Liver (tissue), 9 donors: ENCODE data around the gene MB21D2. TPM values are rescaled to one million over a fixed set of nuclear protein-coding genes. Genes with fewer than 3 reads are reported as not detected.

Experiments
- DNase-seq: peaks from one replicate; pipeline ENCODE4 v3.0.0-alpha.2; 2017; ENCODE audit warnings: low spot score
- H3K27ac ChIP-seq, 2 donors: one replicate each; pipeline ENCODE4 v1.7.0; 2013; ENCODE audit warnings: inconsistent platforms in 2 of 2, low read length in 2 of 2, control low read depth in 1 of 2, low read depth in 1 of 2, mild to moderate bottlenecking in 1 of 2
- H3K27me3 ChIP-seq, 4 donors: one replicate each; pipeline versions ENCODE4 v1.6.1 to v1.7.0; 2013; ENCODE audit warnings: low read length in 3 of 4, inconsistent platforms in 1 of 4, mild to moderate bottlenecking in 1 of 4, moderate library complexity in 1 of 4; ENCODE audit not compliant: control insufficient read depth in 4 of 4, insufficient read depth in 4 of 4
- H3K36me3 ChIP-seq, 4 donors: one replicate each; pipeline versions ENCODE4 v1.6.1 to v1.7.0; 2013; ENCODE audit warnings: low read length in 3 of 4, mild to moderate bottlenecking in 3 of 4, low read depth in 1 of 4, moderate library complexity in 1 of 4; ENCODE audit not compliant: control insufficient read depth in 4 of 4, insufficient read depth in 3 of 4
- H3K4me1 ChIP-seq, 4 donors: one replicate each; pipeline versions ENCODE4 v1.6.1 to v1.7.0; 2013; ENCODE audit warnings: low read length in 3 of 4, mild to moderate bottlenecking in 3 of 4, moderate library complexity in 1 of 4; ENCODE audit not compliant: control insufficient read depth in 4 of 4, insufficient read depth in 4 of 4
- H3K4me3 ChIP-seq, 3 donors: one replicate each; pipeline versions ENCODE4 v1.6.1 to v1.7.0; 2013; ENCODE audit warnings: low read length in 3 of 3, control low read depth in 1 of 3, low read depth in 1 of 3, mild to moderate bottlenecking in 1 of 3
- H3K9ac ChIP-seq, 2 donors: one replicate each; pipeline ENCODE4 v1.7.0; 2013; ENCODE audit warnings: low read length in 2 of 2, mild to moderate bottlenecking in 2 of 2, moderate library complexity in 2 of 2, control low read depth in 1 of 2, low read depth in 1 of 2
- H3K9me3 ChIP-seq, 4 donors: one replicate each; pipeline versions ENCODE4 v1.6.1 to v1.7.0; 2013; ENCODE audit warnings: low read length in 3 of 4; ENCODE audit not compliant: control insufficient read depth in 4 of 4
- CTCF ChIP-seq: fragments of 150-350 bp; IDR thresholded peaks from 2 replicates; pipeline ENCODE4 v1.5.1; 2017; ENCODE audit warnings: improper control_type of control experiment, low read depth, low read length; ENCODE audit not compliant: missing input control
- FOXA2 ChIP-seq: IDR thresholded peaks from 2 replicates; pipeline ENCODE4 v1.6.1; 2016; ENCODE audit warnings: antibody characterized with exemption
- GABPA ChIP-seq, 2 donors: IDR thresholded peaks in 1 of 2; conservative IDR thresholded peaks in 1 of 2; 2 replicates each; pipeline ENCODE4 v1.6.1; 2016; ENCODE audit warnings: antibody characterized with exemption in 2 of 2, mild to moderate bottlenecking in 1 of 2, moderate library complexity in 1 of 2
- HNF4A ChIP-seq, 2 donors: conservative IDR thresholded peaks; 2 replicates each; pipeline ENCODE4 v1.6.1; 2016; ENCODE audit warnings: antibody characterized with exemption in 2 of 2, mild to moderate bottlenecking in 2 of 2
- HNF4G ChIP-seq: IDR thresholded peaks from 2 replicates; pipeline ENCODE4 v1.6.1; 2016; ENCODE audit warnings: antibody characterized with exemption
- JUND ChIP-seq, 2 donors: IDR thresholded peaks; 2 replicates each; pipeline ENCODE4 v1.6.1; 2016; ENCODE audit warnings: antibody characterized with exemption in 2 of 2
- MAX ChIP-seq: IDR thresholded peaks from 2 replicates; pipeline ENCODE4 v1.6.1; 2016; ENCODE audit warnings: antibody characterized with exemption
- NR2F2 ChIP-seq: IDR thresholded peaks from 2 replicates; pipeline ENCODE4 v1.6.1; 2016; ENCODE audit warnings: antibody characterized with exemption
- RAD21 ChIP-seq, 2 donors: IDR thresholded peaks; 2 replicates each; pipeline ENCODE4 v1.6.1; 2016; ENCODE audit warnings: antibody characterized with exemption in 2 of 2, mild to moderate bottlenecking in 2 of 2
- REST ChIP-seq: IDR thresholded peaks from 2 replicates; pipeline ENCODE4 v1.6.1; 2016; ENCODE audit warnings: antibody characterized with exemption, mild to moderate bottlenecking
- SP1 ChIP-seq: IDR thresholded peaks from 2 replicates; pipeline ENCODE4 v1.6.1; 2018; ENCODE audit warnings: antibody characterized with exemption, mild to moderate bottlenecking
- TAF1 ChIP-seq: conservative IDR thresholded peaks from 2 replicates; pipeline ENCODE4 v1.6.1; 2016; ENCODE audit warnings: antibody characterized with exemption, mild to moderate bottlenecking
- ZBTB33 ChIP-seq: IDR thresholded peaks from 2 replicates; pipeline ENCODE4 v1.6.1; 2016; ENCODE audit warnings: antibody characterized with exemption
- WGBS: extraction: QIAGEN DNeasy Blood & Tissue Kit; methylation state at CpG from one replicate; pipeline ENCODE4 v1.1.7; 2013; 5-methylcytosine and 5-hydroxymethylcytosine counted together
- polyA plus RNA-seq, 2 donors: library from polyadenylated mRNA; stranded (reverse) in 1 of 2; unstranded in 1 of 2; fragments of 200-250 nt in 1 of 2; fragments of >200 nt in 1 of 2; fragmentation: Nextera tagmentation in 1 of 2; extraction: Ambion mirVana in 1 of 2; gene quantifications; one replicate each; pipeline versions ENCODE4 v1.2.1 to v1.2.3, GENCODE V29; 2013 to 2015
- total RNA-seq, 2 donors: library from RNA; depleted of rRNA; stranded (reverse); fragments of >200 nt; gene quantifications; one replicate each; pipeline ENCODE4 v1.2.3, GENCODE V29; 2014
- donor health status: healthy.
- donor health status: healthy.
- donor health status: healthy.
- donor health status: healthy.
- donor health status: healthy.

Gene MB21D2
- total and polyA plus RNA-seq, 4 donors: 0.13 to 1.9 (median 0.46) TPM

GRCh38 chr3:192915304-192915703, 2.4 kb downstream of the MB21D2 start:
- peaks cover 0 to 11% (median 6%) of the 10 kb centered on the region in 4 donors for H3K27me3 ChIP-seq
- DNase-seq: no peak
- H3K4me3 ChIP-seq: no peak overlapping the region
- no peaks in the 10 kb centered on the region for H3K9me3 ChIP-seq
- H3K9ac ChIP-seq: no peak overlapping the region
- no peak overlapping the region for H3K27ac ChIP-seq
- H3K36me3 ChIP-seq: no peaks in the 10 kb centered on the region
- peaks cover 2 to 20% (median 14%) of the 10 kb centered on the region in 4 donors for H3K4me1 ChIP-seq
- WGBS: 62% methylated on average over 3 of the region's 3 CpGs
- TF ChIP-seq NR2F2 (no peak), RAD21 (IDR thresholded peaks at IDR 0.05) (peak; percentile 18 to 20)

GRCh38 chr3:192914848-192915247, 2.8 kb downstream of the MB21D2 start:
- no peak overlapping the region for H3K27ac ChIP-seq
- H3K4me3 ChIP-seq: no peak overlapping the region
- WGBS: 67% methylated on average over 2 of the region's 2 CpGs

More at GRCh38 chr3:192914848-192915247, 2.8 kb downstream of the MB21D2 start:
- no peak for DNase-seq
- H3K9me3 ChIP-seq: no peaks in the 10 kb centered on the region
- peaks cover 2 to 20% (median 14%) of the 10 kb centered on the region in 4 donors for H3K4me1 ChIP-seq
- TF ChIP-seq TAF1 (no peak), CTCF (no peak), GABPA (IDR thresholded peaks at IDR 0.05 in 1 of 2, conservative IDR thresholded peaks at IDR 0.05 in 1 of 2) (no peak), REST (no peak), MAX (no peak), NR2F2 (no peak), HNF4G (no peak), FOXA2 (no peak), ZBTB33 (no peak), HNF4A (conservative IDR thresholded peaks at IDR 0.05) (no peak), JUND (IDR thresholded peaks at IDR 0.05) (no peak), SP1 (no peak)
- H3K9ac ChIP-seq: no peak overlapping the region
- peaks cover 0 to 11% (median 6%) of the 10 kb centered on the region in 4 donors for H3K27me3 ChIP-seq
- no peaks in the 10 kb centered on the region for H3K36me3 ChIP-seq
